SIG-M5 treated with dmso at 0.1 percent for 504 hours (cell line): ENCODE measurements around the gene PPP1R3E.

Source experiments
- DNase-seq: peaks from one replicate; lab custom pipeline; 2025; ENCODE audit not compliant: unreplicated experiment; lab: John Stamatoyannopoulos, UW

The PPP1R3E gene

GRCh38 chr14:23249824-23250223 lies 52.8 kb downstream of the PPP1R3E start:
- no peak for DNase-seq

GRCh38 chr14:23248601-23249000 lies 54.1 kb downstream of the PPP1R3E start:
- DNase-seq: no peak
